ENCODE measurements around the gene TBC1D14. TPM values are rescaled to one million over a fixed set of nuclear protein-coding genes. Genes with fewer than 3 reads are reported as not detected.

The TBC1D14 gene
- total and polyA plus RNA-seq, 2 of the 8 experiments (the other 6 are each of a cell fraction or from before 2014, with no cell fraction given) = 45.6 to 48.2 TPM

- TF ChIP-seq TEAD4 (IDR thresholded peaks at IDR 0.05; ENCODE audit: low read depth, low read length) = no peak
These were observed 109.7 kb downstream of the TBC1D14 start (continued) for GRCh38 chr4:7019367-7019766.
